ENCODE measurements around the gene GOLGA8O.
"Not testable (repeated sequence)": the region's sequence is repeated elsewhere in the genome, so short reads cannot be mapped to it uniquely, and the experiment has no call there.

The GOLGA8O gene, protein sequence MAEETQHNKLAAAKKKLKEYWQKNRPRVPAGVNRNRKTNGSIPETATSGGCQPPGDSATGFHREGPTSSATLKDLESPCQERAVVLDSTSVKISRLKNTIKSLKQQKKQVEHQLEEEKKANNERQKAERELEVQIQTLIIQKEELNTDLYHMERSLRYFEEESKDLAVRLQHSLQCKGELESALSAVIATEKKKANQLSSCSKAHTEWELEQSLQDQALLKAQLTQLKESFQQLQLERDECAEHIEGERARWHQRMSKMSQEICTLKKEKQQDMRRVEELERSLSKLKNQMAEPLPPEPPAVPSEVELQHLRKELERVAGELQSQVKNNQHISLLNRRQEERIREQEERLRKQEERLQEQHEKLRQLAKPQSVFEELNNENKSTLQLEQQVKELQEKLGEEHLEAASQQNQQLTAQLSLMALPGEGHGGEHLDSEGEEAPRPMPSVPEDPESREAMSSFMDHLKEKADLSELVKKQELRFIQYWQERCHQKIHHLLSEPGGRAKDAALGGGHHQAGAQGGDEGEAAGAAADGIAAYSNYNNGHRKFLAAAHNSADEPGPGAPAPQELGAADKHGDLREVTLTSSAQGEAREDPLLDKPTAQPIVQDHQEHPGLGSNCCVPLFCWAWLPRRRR

DNA sequence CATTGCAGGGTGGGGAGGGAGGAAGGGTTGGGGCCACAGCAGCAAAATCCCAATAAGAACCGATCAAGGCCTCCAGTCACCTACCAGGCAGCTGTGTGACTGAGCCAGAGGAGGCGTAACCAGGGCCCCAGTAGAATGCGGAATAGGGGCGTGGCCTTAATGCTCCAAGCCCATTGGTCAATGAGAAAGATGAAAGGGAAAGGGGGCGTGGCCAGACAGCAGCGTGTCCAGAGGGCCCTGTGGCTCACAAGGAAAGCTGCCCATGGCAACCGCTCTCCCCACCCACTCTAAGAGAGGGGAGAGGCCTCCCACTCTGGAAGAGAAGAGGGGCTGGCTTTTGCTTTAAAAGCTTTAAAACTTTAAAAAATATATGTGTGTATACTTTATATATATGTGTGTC lies at the start of gene GOLGA8O:
TSS of gene GOLGA8O (minus strand) at position 101 of the 400 bp plus-strand sequence. CDS start at position 3, 98 bp downstream.
- not testable (repeated sequence) for DNase-seq (ENCODE audit: low read depth)

DNA sequence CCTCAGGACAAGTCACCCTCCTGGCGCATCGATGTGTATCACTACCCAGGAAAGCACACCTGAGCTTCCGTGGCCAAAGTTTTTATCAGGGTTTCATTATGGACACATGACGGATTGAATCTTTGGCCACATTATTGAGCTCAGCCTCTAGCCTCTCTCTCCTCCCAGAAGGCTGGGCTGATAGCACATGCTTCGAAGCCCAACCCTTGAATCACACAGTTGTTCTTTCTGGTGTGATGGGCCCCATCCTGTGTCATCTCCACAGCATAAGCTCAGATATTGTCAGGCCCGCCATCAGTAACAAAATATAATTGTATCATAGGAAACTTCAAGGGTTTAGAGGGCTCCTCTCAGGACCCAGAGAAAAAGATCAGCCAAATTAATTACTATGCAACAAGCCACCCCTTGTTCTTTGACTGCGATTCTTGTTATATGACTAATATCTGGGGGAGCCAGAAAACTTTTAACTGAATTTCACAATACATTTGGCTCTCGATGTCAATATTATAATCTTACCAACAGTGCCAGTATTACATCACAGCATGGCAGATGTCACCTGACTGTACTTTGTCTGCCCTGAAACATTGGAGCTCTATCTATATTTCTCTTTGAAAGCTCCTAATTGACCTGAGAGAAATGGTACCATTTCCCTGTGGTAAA lies 48.8 kb upstream of the GOLGA8O start:
- DNase-seq (ENCODE audit: low read depth): not testable (repeated sequence)

DNA sequence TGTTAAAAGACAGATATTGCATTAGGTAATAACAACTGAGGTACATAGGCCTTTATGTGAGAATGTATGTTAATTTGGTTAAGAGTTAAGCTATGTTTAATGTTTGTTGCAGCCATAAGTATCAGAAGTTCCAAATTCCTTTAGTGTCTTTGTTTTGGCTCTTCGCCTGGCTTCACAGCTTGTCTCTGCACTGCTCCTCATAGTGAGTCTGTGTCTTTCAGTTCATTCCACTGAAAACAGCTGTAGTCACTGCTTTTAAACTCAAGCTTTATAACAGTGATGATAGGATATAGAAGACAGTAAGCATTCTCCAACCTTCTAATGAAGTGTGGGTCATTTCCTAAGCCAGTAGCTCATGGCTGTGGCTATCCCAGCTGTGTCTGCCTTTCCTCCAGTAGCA lies 47.5 kb upstream of the GOLGA8O start:
- DNase-seq (ENCODE audit: low read depth): not testable (repeated sequence)

DNA sequence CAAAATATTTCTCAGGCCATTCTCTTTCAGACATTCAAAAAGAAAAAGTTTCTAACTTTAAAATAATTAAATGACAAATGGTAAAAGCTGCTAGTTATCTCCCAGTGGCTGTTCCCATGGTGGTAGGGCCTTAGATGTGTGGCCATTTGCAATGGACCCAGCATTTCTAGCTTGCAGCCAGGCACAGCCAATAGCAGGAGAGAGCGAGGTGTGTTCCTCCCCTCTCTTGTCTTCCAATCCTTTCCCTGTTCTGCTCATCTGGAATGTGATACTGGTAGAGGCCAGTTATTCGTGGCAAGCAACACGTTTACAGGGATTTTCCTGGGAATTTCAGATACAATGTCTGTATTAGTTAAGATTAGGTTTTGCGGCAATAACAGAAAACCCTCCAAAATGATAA lies 37.3 kb upstream of the GOLGA8O start:
- DNase-seq (ENCODE audit: low read depth): not testable (repeated sequence)

DNA sequence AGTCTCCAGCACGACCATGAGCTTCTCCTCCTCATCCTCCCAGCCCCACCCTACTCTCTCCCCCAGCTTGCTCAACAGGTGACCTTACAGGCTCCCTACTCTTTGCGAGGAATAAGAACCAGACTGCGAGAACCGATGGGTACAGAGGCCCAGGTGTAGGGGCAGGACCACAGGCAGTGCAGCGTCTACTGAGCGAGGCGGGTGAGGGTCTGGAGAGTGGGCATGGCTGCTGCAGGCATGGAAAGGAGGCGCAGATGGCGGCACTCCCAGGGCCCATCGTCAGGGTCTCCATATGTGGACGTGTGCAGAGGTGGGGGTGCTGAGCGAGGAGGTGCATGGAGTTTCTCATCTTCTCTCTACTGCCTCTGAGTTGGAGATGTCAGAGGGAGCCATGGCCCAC lies 31.0 kb upstream of the GOLGA8O start:
- not testable (repeated sequence) for DNase-seq (ENCODE audit: low read depth)

DNA sequence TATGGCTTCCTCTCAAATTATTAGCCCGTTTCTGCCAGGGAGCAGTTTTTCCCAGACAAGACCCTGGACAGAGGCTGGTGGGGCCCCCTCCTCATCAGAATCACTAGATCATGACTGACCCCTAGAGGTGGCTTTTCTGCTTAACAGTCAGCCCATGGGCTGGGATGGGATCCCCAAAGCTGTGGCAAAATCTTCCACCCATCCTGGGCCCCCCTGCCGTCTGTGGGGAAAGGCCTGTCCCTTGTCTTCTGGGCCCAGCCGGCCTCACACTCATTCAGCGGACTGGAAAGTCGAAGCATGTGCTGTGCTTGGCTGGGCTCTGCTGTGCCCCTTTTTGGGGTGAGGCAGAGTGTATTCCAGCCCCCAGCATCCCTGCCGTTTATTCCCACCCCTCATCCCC lies 27.9 kb upstream of the GOLGA8O start:
- DNase-seq (ENCODE audit: low read depth): not testable (repeated sequence)

DNA sequence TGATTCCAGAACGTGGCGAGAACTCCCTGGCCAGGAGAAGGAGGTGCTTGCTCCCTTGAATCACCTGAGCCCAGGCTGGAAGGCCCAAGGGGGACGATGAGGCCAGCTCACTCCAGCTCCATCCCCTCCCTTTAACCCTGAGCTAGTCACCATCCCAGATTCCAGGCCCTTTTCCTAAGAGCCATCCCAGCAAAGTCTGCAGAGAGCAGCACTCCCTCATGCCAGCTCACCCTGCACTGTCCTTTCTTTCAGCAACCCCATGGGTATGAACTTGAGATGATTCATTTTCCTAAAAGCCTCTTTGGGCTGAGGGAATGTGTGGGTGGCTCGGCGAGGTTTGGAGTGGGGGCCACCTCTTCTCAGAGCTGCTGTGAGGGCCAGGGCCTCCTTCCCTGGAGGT lies 26.2 kb upstream of the GOLGA8O start:
- DNase-seq (ENCODE audit: low read depth): not testable (repeated sequence)

DNA sequence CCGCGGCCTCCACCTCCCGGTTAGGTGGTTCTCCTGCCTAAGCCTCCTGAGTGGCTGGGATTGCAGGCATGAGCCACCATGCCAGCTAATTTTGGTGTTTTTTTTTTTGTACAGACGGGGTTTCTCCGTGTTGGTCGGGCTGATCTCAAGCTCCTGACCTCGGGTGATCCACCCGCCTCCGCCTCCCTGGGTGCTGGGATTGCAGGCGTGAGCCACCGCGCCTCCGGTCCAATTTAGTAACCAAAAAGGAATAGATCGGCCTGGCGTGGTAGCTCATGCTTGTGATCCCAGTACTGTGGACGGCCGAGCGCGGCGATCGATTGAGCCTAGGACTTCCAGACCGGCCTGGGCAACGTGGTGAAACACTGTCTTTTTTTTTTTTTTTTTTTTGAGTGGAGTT lies 12.6 kb upstream of the GOLGA8O start:
- not testable (repeated sequence) for DNase-seq (ENCODE audit: low read depth)

DNA sequence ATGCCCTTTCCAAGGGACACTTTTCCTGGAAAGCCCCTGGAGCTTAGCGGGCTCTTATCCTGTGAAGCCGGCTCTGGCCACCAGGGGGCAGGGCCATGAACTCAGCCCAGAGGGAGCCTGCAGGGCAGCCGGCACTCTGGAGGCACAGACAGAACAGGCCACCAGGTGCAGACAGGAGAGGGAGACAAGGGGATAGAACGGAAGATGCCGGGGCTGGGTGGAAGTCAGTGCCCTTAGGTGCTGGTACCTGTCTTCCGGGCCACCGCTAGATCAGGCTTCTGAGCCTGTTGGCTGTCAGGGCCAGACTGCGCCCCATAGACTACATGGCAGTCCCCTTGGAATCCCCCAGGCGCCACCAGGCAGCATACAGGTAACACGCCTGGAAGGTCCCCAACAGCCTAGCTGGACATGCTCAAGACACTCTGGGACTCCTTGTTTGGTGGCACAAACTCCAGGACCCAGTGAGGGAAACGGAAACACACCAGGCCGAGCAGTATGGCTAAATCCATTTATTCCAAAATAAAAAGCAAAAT lies 14.9 kb downstream of the GOLGA8O start:
- not testable (repeated sequence) for DNase-seq (ENCODE audit: low read depth)

DNA sequence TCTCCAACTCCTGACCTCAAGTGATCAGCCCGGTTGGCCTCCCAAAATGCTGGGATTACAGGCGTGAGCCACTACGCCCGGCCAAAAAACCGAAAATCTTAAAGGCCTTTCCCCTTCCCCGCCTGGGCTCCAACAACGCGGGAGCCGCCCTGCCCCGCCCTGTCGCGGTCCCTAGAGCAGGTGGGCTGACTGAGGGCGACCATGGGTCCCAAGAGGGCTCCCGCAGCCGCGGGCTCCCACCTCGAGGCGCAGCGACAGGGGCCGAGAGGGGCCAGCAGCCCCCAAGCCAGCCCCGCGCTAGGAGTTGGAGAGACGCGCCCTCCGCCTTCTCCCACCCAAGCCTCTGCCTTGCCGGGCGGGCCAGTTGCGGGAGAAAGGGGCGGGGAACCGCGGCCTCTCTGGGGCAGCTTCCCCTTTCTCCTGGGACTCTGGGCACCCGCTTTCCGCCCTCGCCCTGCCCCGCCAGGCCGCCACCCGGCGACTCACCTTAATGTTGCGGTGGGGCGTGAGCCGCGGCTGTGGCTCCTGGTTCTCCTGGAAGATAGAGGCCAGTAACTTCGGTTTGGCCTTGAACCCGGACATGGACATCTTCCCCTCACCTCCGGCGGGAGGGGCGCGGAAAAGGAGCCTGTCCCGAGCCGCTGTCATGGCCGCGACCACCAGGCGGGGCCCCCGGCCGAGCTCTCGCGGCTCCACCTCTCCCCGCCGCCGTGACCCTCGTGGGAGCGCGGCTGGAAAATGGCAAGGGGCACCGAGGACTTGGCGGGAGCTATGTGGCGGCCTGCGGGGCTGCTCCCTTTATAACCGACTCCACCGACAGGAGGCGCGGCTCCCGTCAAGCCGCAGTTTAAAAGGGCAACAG lies 21.1 kb downstream of the GOLGA8O start:
- not testable (repeated sequence) for DNase-seq (ENCODE audit: low read depth)

DNA sequence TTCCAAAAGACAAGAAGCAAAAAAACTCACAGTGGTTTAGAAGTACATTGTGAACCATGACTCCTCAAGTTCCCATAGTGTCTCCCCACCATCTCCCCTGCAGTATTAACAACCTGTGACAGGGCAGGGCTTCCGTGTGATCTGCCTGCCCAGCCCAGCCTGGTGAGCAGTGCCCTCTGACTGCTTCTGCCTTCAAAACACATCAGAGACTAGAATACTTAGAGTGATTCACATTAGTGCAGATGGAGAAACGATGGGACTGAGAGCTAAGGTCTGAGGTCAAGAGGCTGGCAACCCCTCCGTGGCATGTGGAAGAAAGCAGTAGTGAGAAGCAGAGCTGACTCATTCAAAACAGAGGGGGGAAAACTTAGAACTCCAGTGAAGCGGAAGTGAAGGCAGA lies 27.8 kb downstream of the GOLGA8O start:
- not testable (repeated sequence) for DNase-seq (ENCODE audit: low read depth)

DNA sequence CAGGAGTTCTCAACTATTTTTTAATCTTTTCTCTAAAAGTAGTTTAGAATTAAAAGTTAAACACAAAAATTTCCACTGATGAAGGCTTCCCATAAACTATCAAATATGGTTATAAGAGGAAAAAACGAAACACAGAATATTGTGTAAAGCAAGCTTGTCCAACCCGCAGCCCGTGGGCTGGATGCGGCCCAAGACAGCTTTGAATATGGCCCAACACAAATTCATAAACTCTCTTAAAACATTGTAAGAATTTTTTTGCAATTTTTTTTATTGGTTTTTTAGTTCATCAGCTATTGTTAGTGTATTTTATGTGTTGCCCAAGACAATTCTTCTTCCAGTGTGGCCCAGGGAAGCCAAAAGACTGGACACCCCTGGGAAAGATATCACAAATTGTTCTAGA lies 28.9 kb downstream of the GOLGA8O start:
- DNase-seq (ENCODE audit: low read depth): not testable (repeated sequence)

DNA sequence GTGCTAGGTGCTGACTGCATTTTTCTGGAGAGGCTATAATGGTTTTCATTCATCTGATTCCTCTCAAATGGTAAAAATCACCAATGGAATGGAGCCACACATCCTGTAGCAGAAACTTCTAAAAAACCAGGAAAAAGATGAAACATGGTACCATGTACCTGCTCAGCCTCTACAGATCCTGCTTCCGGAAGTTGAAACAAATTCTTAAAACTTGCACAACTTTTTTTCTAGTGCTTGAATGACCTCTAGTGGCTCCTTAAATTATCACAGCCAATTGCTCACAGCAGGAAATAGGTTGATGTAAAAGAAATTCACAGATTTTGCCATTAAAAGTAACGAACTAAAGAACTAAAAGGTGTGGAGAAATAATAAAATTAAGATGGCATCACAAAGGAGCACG lies 47.5 kb downstream of the GOLGA8O start:
- DNase-seq (ENCODE audit: low read depth): not testable (repeated sequence)

DNA sequence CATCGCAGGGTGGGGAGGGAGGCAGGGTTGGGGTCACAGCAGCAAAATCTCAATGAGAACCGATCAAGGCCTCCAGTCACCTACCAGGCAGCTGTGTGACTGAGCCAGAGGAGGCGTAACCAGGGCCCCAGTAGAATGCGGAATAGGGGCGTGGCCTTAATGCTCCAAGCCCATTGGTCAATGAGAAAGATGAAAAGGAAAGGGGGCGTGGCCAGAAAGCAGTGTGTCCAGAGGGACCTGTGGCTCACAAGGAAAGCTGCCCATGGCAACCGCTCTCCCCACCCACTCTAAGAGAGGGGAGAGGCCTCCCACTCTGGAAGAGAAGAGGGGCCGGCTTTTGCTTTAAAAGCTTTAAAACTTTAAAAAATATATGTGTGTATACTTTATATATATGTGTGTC lies 52.2 kb downstream of the GOLGA8O start, which contains the start of gene GOLGA8K:
TSS of gene GOLGA8K (minus strand) at position 101 of the 400 bp plus-strand sequence. CDS start at position 3, 98 bp downstream.
- not testable (repeated sequence) for DNase-seq (ENCODE audit: low read depth)

DNA sequence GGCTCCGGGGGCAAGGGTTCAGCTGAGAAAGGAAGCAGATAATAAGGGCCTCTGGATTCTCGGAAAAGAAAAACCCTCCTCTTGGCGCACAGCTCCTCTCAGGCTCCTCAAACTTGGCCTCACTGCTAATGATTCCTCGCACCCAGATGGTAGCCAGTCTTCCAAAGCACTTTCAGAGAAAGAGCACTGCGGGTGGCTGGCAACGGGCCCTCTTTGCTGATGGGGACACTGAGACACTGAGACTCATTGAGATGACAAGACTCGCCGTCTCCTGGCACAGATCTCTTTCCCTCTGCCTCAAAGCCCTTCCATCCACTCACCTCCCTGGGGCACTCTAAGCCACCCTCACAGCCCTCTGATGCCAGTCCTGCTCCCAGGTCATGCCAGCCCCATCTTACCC lies 58.9 kb downstream of the GOLGA8O start:
- not testable (repeated sequence) for DNase-seq (ENCODE audit: low read depth)

All from HS-27A (cell line).